Globus pallidus (tissue), 1 donor: ENCODE measurements around the gene SALL1.

ENCODE experiments used
- DNase-seq: peaks from one replicate; pipeline ENCODE4 v3.0.0-alpha.2; 2015; ENCODE audit warnings: low spot score

The SALL1 gene

DNA sequence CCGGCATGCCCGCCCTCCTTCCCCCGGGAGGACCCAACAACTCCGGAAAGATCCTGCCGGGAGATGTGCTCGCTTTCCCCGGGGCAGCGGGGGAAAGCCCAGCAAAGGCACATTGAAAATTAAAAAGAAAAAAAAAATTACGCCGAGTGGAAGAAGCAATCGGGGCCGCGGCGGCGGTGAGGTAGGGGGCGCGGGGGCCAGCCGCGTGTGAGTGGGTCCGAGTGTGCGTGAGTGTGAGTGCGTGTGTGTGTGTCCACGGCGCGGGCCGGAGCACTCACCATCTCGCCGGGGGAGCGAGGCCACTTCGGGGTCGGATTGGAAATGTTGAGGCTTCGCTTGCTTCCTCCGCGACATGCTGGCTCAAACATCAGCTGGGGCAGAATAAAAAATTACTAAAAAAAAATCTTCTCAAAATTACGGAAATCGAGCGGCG is at the start of gene SALL1:
SALL1 (minus strand) TSS at position 383 of the 433 bp plus-strand sequence; CDS start at position 354, 29 bp downstream.
- DNase-seq = no peak

DNA sequence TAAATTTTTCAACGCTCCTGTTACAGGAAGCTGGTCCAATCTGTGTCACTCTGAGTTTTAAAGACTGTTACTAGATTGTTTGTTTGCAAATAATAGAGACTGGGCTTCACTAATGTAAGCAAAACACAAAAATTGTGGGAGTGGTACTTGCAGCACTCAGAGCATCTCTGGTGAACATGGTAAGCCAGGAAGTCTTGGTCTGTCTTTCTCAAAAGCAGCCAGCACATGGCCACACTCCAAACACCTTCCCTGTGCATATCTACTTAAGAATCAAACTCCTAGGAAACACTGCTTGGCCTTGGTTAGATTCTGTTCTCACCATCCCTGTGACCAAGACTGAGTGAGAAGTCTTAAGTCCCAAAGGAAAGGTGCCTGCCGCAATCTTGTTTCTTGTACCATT is 49.7 kb upstream of the SALL1 start:
- DNase-seq = no peak

DNA sequence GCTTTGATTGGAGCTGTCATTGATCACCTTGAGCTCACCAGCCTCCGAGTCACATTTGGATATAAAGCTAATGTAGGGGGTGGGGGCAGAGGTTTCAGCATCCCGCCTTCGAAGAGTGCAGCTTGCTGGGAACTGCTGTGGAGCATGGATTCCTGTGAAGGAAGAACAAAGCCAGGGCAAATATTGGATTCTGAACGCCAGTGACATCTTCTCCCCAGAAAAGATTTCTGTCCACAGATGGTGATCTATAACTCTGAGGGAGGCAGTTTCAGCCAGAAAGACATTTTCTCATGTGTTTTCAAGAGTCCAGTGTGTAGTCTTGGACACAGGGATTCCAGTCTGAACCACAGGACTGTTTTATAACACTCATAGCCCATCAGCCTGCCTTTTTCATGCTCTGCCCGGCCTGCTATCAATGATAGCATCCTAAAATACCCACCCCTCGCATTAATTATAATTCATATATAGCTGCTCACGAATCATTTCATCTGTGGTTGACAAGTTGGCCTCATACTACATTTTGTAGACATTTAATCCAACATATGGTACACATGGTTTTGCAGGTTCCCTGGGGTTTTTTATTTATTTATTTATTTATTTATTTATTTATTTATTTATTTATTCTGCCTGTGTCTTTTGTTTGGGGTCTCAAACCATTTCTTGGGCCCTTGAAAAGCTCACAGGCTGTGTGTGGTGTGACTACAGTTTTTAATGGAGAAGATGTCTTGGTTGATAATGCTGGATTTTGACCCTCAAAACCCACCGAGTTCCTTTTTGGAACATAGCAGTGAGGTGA is 47.1 kb upstream of the SALL1 start:
- DNase-seq = no peak

DNA sequence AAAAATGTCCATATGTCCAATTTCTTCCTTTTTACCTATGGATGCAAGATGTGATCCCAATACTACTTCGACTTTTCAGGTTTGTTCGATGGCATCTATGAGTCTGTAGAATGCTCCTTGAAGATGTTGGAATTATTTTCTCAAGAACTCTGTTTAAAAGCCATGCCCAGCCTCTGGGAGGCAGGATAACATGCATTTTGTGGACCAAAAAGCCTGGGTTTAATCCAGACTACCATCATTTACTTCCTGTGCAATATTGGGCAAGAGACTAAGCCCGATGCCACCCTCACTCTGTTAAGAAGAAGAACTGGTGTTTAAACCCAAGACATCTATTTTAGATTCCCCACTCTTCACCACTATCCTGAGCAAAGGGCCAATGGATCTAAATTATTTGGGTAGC is 42.8 kb upstream of the SALL1 start:
- no peak for DNase-seq

DNA sequence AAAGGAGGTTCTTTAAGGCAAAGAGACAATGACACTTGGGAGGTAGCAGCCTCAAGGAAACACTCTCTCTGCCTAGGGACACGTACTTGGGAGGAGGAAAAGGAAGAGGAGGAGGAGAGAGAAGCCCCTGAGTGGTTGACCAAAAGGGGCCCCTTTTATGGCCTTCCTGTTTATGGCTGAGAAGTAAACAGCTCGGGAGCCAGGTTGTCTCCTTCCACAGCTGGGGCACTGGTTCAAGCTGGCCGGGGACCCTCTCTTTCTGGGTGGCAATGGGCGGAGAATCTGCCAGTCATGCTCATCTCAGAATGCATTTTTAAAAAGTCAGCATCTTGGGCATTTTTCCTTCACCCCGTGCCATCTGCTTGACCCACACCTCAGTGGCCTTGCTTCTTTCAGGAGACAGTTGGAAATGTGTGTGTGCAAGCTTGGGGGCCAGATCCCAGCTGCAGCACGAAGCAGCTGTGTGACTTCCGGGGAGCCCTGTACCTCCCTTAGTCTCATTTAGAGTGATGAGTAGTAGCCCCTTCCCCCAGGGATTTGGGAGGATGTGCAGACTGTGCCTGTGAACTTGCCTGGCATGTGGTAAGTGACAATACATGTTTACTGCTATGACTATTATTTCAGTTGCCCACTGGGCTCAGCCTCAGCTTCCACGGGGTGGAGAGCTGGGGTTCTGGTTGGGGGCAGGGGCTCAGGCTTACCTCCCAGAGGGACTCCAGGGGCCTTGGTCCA is 33.8 kb upstream of the SALL1 start:
- DNase-seq = no peak

DNA sequence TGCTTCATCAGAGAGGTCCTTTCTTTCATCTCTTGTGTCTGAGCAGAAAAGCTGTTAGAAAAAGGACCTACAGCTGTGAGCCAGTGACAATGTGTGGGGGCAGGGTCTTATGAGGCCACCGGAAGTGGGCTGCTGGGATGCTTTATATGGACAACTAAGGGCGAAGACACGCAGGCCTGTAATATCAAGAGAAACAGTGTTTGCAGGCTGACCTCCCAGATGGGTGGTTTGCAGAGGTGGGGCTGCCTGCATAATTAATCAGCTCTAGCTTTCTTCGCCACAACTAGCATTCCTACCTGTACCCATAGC is 30.4 kb upstream of the SALL1 start:
- no peak for DNase-seq

DNA sequence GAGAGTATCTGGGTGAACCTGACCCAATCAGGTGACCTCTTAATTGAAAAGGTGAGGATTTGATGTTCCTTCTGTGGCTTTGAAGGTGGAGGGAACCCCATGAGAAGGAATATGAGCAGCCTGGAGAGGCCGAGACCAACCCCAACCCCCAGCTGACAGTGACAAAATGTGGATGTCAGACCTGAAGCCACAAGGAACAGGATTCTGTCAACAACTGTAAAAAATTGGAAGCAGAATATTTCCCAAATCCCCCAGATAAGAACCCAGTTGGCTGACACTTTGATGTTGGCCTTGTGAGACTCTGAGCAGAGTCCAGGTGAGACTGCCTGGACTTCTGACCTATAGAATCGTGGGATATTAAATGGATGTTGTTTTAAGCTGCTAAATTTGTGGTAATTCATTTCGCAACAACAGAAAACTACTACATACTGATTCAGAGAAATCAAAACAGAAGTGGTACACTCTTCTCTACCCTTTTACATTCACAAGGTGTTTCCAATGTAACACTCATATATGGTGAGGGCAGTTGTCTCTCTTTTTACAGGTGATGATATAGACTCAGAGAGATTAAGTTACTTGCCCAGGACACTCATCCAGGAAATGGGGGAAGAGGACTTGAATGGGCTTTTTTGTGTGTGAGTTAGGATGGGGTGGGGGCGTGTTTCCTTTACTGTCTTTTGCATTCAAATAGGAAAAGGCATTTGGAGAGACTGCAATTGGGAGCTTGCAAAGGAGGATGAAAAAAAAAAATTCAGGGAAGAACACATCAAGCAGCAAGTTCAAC is 29.8 kb upstream of the SALL1 start:
- DNase-seq = no peak

DNA sequence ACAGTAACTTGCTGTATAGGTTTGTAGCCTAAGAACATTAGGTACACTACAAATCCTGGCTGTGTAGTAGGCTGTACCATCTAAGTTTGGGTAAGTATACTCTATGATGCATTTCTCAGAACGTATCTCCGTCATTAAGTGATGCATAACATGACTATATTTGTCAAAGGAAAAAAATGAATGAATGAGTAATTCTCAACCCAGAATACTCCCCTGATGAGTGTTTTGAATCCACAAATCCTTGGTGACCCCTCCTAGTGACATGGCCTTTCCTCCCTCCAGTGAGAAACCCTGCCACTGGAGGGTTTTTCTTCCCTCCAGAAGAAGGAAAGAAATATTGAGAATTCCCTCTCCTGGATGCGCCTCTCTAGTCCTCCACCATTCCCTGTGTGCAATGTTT is 24.0 kb upstream of the SALL1 start:
- no peak for DNase-seq

DNA sequence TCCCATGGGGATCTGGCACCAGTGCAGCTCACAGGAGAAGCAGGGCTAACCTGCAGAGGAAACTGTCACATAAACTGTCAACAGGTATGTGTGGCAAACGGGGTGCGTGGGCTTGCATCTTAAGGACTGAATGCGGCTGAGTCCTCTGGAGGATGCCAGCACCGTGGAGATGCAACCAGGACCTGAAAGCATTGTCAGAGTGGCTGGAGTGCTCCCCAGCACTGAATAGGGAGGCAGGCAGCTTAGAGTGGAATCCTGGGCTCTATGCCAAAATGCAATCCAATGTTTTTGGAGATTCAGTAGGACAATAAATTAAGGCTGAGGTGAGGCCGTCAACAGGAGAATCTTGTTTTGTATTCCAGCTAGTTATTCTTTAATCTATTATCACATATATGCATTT is 21.3 kb upstream of the SALL1 start:
- DNase-seq = no peak

DNA sequence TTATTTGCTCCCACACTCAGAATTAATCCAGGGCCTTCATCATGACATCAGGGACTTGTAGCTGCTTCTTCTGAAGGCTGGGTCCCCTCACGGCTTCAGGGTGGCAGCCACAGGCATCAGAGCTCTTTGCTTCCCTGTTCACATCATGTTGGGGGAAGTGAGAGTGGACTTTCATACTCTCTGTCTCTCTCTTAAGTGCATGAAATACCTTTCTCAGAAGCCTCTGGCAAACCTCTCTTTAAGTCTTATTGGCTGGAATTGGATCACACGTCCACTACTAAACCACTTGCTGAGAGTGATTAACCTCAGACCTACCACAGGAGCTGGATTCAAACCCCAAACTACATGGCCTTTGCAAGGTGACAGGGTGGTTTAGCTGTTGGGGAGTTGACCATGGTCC is 17.7 kb upstream of the SALL1 start:
- DNase-seq = no peak

DNA sequence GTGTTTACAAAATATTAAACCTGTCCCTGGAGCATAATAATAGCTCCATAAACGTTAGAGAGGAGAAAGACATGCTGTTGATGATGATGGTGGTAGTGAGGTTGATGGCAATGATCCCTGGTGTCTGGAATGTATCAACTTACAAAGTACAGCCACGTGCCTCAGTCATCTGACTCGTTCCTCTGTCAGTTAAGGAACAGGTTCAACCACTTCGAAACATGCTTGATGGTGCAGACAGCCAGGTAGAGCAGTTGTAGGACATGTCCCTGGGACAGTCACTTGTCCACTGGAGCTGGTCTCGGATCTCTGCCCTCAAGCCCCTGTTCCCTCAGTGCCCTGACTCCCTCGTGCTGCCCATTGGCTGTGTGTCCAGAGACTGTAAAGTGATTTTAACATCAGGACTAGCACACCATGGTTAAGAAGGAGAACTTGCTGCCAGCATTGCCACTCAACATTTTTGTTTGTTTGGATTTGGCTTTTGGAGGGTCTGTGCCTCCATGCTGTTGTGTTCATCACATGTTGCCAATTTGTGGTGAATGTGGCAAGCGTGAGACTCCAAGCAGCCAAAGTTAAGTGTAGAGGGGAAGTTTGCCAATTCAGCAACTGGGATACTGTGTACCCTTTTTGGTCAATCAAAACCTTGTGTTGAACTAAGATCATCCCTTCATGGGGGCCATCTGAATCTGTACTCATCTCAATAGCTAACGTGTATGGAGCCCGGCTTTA is 16.3 kb upstream of the SALL1 start:
- DNase-seq = no peak

DNA sequence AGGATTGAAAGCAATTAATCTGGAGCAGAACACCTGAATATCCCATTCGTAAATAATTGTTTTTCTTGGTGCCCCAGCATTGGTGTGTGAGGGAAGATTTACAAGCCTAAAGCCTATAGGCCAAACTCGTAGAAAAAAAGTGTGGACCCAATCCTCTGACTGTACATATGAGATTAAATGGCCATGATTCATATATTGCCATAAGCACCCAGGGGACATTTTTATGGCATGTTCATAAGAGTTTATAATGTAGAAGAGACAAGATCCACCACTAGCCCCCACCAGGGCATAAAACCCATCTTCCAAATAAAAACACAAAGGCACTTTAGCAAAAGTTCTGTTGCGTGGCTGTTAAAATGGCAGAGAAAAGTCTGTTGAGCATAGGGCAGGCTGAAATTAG is 15.5 kb upstream of the SALL1 start:
- no peak for DNase-seq

DNA sequence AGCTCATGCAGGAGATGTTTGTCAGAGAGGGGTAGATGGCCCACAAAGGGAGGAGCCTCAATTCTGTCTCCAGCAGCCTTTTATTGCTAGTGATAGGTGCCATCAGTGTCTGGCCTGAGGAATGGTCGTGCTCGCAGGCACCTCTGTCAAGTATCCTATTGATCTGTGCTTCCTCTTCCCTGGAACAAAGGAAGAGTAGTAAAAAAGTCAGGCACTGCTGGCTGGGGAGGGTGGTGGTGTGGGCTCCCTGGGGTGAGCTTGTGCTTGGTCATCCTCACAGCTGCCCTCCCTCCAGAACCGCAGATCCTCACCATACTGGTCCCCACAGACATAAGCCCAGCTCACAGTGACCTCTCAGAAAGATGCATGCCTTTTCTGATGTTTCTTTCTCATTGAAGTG is 15.0 kb upstream of the SALL1 start:
- DNase-seq = no peak

DNA sequence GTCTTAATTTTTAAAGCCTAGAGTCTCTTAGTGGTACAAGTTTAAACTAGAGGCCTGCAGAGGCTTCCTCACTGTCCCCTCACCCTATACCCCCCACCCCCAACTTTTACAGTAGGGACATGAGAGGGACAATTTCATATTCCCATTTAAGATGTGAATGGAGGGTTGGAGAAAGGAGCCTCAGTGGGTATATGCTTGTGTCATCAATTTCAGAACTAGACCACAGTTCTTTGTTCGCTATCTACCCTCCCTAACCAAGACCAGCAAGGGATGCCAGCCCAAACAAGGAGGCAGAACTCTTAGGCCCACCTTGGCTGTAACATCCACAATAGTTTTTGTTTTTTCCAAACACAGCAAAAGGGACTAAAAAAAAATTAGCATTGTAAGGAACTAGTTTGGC is 14.0 kb upstream of the SALL1 start:
- DNase-seq = no peak

DNA sequence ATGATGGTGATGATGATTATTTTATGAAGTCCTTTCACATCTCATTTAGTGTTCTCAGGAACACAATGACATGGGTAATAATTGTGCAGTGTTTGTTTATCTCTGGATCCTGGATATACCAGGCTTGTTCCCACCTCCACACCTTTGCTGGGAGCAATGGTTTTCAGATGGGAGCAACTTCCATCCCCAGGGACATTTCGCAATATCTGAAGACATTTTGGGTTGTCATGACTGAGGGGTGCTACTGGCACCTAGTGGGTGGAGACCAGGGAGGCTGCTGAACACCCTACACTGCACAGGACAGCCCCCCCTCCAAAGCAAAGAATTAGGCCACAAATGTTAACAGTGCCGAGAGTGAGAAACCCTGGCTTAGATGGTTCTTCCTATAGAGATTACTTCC is 13.5 kb upstream of the SALL1 start:
- no peak for DNase-seq

DNA sequence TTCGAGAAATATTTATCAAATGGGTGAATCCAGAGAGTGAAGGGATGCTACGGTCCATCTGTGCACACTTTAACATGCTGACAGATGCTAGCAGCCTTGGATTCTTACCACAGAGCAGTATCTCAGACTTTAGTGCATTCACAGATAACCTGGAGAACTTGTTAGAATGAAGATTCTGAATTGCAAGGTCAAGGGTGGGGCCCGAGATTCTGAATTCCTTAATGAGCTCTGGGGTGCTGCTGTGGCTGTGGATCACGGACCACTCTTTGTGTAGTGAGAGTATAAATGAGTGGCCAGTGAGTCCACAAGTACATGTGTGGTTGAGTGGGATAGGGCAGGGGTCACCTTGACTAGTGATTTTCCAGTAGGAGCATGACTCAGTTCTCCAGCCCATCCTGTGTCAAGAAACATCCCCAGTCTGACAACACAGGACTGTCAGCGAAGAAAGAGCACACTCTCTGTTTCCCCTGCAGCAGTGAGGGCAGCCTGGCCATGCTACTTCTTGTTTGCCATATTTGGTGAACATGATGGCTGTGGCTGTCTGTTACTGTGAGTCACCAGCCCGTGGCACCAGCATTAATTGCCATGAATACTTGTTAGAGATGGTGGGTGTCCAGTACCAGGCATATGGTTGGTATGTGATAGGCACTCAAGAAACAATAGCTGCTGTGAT is 13.0 kb upstream of the SALL1 start:
- DNase-seq = no peak

DNA sequence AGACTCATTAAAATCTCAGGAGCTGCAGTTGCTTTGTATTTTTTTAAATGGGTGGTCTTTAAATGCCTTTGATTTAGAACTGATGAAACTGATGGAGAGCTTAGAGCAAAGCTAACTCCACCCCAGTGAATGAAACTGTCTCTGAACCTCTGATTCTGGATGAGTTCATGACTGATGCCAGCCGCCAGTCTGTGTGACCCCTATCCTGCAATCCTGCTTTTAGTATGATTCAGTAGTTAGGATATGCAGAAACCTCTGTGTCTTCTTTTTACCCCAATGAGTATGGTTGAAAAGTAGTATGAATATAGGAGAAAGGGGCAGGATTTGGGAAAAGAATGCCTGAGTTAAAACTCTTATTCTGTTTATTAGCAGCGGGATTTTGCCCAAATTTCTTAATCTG is 12.3 kb upstream of the SALL1 start:
- no peak for DNase-seq

DNA sequence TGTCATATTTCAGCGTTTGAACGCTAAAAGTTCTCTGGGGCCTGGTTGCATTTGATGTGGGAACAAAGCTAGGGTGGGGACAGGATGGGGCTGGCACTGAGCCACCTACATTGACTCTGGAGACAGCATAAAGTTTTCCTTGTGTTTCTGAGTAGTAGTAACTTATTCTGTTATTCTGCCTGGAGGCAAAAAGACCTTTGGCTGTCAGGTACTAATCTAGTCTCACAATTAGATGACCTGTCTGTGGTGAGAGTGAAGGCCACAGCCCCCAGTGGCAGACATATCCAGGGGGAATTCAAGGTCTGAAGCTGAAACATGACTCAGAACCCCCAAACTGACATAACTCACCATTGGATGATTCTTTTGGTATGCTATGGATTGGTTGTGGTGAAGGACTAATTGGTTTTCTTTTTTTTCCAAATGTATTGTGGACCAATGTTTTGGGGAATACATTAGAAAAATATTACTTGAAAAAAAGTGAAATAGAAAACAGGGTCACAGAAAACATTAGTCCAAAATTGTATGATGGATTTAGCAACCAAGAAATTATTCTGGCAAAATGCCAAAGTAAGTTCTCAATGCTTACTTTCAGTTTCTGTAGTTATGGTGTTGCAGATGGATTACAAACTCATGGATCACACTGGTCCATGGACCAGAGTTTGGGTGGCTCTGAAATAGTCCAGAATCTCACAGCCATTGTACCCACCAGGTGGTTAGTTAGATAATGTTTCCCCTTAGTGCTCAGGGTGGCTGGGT is 10.5 kb upstream of the SALL1 start:
- no peak for DNase-seq

DNA sequence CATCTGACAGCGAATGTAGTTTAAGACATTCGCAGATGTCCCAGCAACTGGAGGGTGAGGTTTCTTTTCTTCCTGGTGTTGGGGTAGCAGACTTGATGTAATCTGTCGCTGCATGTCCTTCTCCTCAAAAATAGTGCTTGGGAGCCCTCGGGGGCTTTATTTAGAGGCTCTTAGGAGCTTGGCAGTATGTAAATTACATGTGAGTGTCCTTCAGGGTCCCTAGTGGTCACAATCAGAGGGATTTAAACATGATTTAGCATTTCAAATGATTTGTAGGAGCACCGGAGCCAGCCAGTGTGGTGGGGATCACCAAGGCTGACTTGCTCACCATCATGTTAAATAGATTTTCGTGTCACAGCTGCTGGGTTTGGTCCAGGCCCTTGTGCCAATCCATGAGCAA is 8.8 kb upstream of the SALL1 start:
- DNase-seq = no peak

DNA sequence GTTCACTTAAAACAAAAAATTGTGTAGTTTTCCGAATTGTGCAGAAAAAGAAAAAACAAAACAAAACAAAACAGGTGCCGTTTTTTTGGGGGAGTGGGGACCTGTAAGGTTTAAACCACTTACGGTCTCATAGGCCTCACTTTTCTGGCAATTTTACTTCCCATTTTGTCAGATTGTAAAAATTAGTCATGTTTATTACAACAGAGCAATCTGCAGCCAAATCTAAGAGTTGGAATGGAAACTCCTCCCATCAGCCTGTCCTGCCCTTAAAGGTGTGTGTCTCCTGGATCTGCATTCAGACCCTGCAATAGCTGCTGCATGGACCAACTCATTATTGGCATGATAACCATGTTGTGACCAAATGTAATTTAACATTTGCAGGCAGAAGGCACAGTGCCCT is 8.2 kb upstream of the SALL1 start:
- no peak for DNase-seq

DNA sequence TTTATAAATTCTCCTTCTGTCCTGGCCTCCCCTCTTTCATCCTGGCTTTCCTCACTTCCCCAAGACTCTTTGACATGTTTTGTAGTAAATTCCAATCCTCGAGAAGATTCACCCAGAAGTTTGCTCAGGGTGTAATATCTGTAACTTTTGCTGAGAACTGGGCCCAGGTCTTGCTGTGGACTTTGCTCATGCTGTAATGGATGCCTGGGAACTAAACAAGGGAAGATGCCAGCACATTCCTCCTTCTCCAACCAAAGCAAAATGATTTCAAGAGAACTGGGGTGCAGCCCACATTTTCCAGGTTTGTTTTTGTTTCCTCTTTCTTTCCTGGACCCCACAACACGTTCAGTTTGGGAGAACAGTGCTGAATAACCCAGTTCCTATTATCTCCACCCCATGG is 6.6 kb upstream of the SALL1 start:
- DNase-seq = no peak
